H9 (cell line): Measurements from ENCODE around the gene SLC16A2. TPM values are rescaled to one million over a fixed set of nuclear protein-coding genes. Genes with fewer than 3 reads are reported as not detected.

Experiments used
- DNase-seq: peaks from one replicate; pipeline ENCODE4 v3.0.0-alpha.2; 2017
- H2AFZ ChIP-seq: one replicate; pipeline ENCODE4 v1.6.1; 2013; ENCODE audit warnings: mild to moderate bottlenecking, low read length, control low read depth, moderate library complexity
- H2AK5ac ChIP-seq: 2 replicates; pipeline ENCODE4 v1.6.1; 2013; ENCODE audit warnings: low read length, control low read depth, mixed read lengths; ENCODE audit not compliant: insufficient read length
- H2BK120ac ChIP-seq: one replicate; pipeline ENCODE4 v1.6.1; 2013; ENCODE audit warnings: low read depth, mild to moderate bottlenecking, low read length, control low read depth, inconsistent platforms; ENCODE audit not compliant: poor library complexity, severe bottlenecking
- H2BK12ac ChIP-seq: 2 replicates; pipeline ENCODE4 v1.6.1; 2013; ENCODE audit warnings: low read length, control low read depth, mixed read lengths, low read depth; ENCODE audit not compliant: insufficient read length
- H2BK15ac ChIP-seq: 2 replicates; pipeline ENCODE4 v1.6.1; 2013; ENCODE audit warnings: low read depth, low read length, control low read depth
- H2BK20ac ChIP-seq: one replicate; pipeline ENCODE4 v1.6.1; 2013; ENCODE audit warnings: low read depth, mild to moderate bottlenecking, low read length, control low read depth, inconsistent platforms; ENCODE audit not compliant: poor library complexity, severe bottlenecking
- H2BK5ac ChIP-seq: 2 replicates; pipeline ENCODE4 v1.6.1; 2013; ENCODE audit warnings: low read length, control low read depth, mixed read lengths; ENCODE audit not compliant: insufficient read length
- H3K14ac ChIP-seq: 2 replicates; pipeline ENCODE4 v1.6.1; 2013; ENCODE audit warnings: low read length, control low read depth; ENCODE audit not compliant: insufficient read depth
- H3K18ac ChIP-seq: 2 replicates; pipeline ENCODE4 v1.6.1; 2013; ENCODE audit warnings: low read depth, mild to moderate bottlenecking, mixed read lengths, low read length, control low read depth; ENCODE audit not compliant: insufficient read length
- H3K23ac ChIP-seq: 2 replicates; pipeline ENCODE4 v1.6.1; 2013; ENCODE audit warnings: low read length, control low read depth, mixed read lengths, low read depth; ENCODE audit not compliant: insufficient read length
- H3K23me2 ChIP-seq: 2 replicates; pipeline ENCODE4 v1.6.1; 2013; ENCODE audit warnings: low read depth, mild to moderate bottlenecking, mixed read lengths, low read length, control low read depth; ENCODE audit not compliant: insufficient read length, poor library complexity, severe bottlenecking
- H3K27ac ChIP-seq: 2 replicates; pipeline ENCODE4 v1.5.1; 2013; ENCODE audit warnings: low read length, control low read depth, mixed read lengths, low read depth; ENCODE audit not compliant: insufficient read length
- H3K27me3 ChIP-seq: 2 replicates; pipeline ENCODE4 v1.6.1; 2013; ENCODE audit warnings: low read length, control low read depth, inconsistent platforms; ENCODE audit not compliant: insufficient read depth
- H3K4ac ChIP-seq: 2 replicates; pipeline ENCODE4 v1.6.1; 2013; ENCODE audit warnings: low read depth, mild to moderate bottlenecking, control low read depth, inconsistent platforms, low read length, moderate library complexity
- H3K4me1 ChIP-seq: 2 replicates; pipeline ENCODE4 v1.6.1; 2013; ENCODE audit warnings: low read length, control low read depth, inconsistent platforms; ENCODE audit not compliant: insufficient read depth
- H3K4me2 ChIP-seq: 2 replicates; pipeline ENCODE4 v1.6.1; 2013; ENCODE audit warnings: low read length, control low read depth, mixed read lengths; ENCODE audit not compliant: insufficient read length, insufficient read depth
- H3K56ac ChIP-seq: 2 replicates; pipeline ENCODE4 v1.6.1; 2013; ENCODE audit warnings: low read depth, mild to moderate bottlenecking, mixed read lengths, low read length, control low read depth; ENCODE audit not compliant: insufficient read length
- H3K79me1 ChIP-seq: 2 replicates; pipeline ENCODE4 v1.6.1; 2013; ENCODE audit warnings: low read depth, mild to moderate bottlenecking, moderate library complexity, low read length, control low read depth, inconsistent platforms; ENCODE audit not compliant: insufficient read depth, poor library complexity, severe bottlenecking
- H3K79me2 ChIP-seq: 2 replicates; pipeline ENCODE4 v1.6.1; 2013; ENCODE audit warnings: low read length, control low read depth, inconsistent platforms; ENCODE audit not compliant: insufficient read depth
- H3K9ac ChIP-seq: 2 replicates; pipeline ENCODE4 v1.6.1; 2013; ENCODE audit warnings: low read length, control low read depth, mixed read lengths; ENCODE audit not compliant: insufficient read length; ENCODE audit errors: extremely low read depth
- H3K9me3 ChIP-seq: one replicate; pipeline ENCODE4 v1.6.1; 2013; ENCODE audit warnings: low read depth, low read length, inconsistent platforms; ENCODE audit not compliant: control insufficient read depth
- H3T11ph ChIP-seq: one replicate; pipeline ENCODE4 v1.6.1; 2013; ENCODE audit warnings: mild to moderate bottlenecking, low read length, control low read depth, inconsistent platforms
- H4K20me1 ChIP-seq: one replicate; pipeline ENCODE4 v1.6.1; 2013; ENCODE audit not compliant: control insufficient read depth, insufficient read length, insufficient read depth
- H4K5ac ChIP-seq: 2 replicates; pipeline ENCODE4 v1.6.1; 2013; ENCODE audit warnings: low read depth, mild to moderate bottlenecking, mixed read lengths, low read length, control low read depth; ENCODE audit not compliant: insufficient read length
- H4K8ac ChIP-seq: replicated peaks from 2 replicates; pipeline ENCODE4 v1.6.1; 2013; ENCODE audit warnings: low read length, control low read depth, mixed read lengths, low read depth; ENCODE audit not compliant: insufficient read length
- H4K91ac ChIP-seq: 2 replicates; pipeline ENCODE4 v1.6.1; 2013; ENCODE audit warnings: low read depth, mild to moderate bottlenecking, moderate library complexity, mixed read lengths, low read length, control low read depth; ENCODE audit not compliant: insufficient read length
- H3K27ac Mint-ChIP-seq, 3 experiments: 2 replicates in 2 of 3; 3 replicates in 1 of 3; pipeline ENCODE4 v1.8.0; 2020 to 2021; ENCODE audit warnings: mixed read lengths in 3 of 3, mild to moderate bottlenecking in 1 of 3, moderate library complexity in 1 of 3
- H3K27me3 Mint-ChIP-seq: 2 replicates; pipeline ENCODE4 v1.8.0; 2021; ENCODE audit warnings: low read depth, mild to moderate bottlenecking, moderate library complexity, mixed read lengths
- H3K36me3 Mint-ChIP-seq, 3 experiments: 2 replicates in 2 of 3; 3 replicates in 1 of 3; pipeline ENCODE4 v1.8.0; 2020 to 2021; ENCODE audit warnings: low read depth in 3 of 3, mixed read lengths in 3 of 3; ENCODE audit not compliant: insufficient read depth in 1 of 3
- H3K4me1 Mint-ChIP-seq, 2 experiments: 2 replicates each; pipeline ENCODE4 v1.8.0; 2020; ENCODE audit warnings: mixed read lengths in 2 of 2
- H3K4me3 Mint-ChIP-seq, 2 experiments: 2 replicates in 1 of 2; 3 replicates in 1 of 2; pipeline ENCODE4 v1.8.0; 2020 to 2021; ENCODE audit warnings: mild to moderate bottlenecking in 2 of 2, mixed read lengths in 2 of 2, moderate library complexity in 1 of 2
- H3K9me3 Mint-ChIP-seq, 2 experiments: 2 replicates in 1 of 2; 3 replicates in 1 of 2; pipeline ENCODE4 v1.8.0; 2020; ENCODE audit warnings: mild to moderate bottlenecking in 2 of 2, mixed read lengths in 2 of 2, moderate library complexity in 1 of 2
- WGBS: extraction: QIAGEN DNeasy Blood & Tissue Kit; methylation state at CpG from one replicate; pipeline ENCODE4 v1.1.7; 2013; ENCODE audit warnings: missing lambda C conversion rate, low lambda C conversion rate, mixed read lengths; ENCODE audit not compliant: insufficient read length; ENCODE audit errors: extremely low coverage; 5-methylcytosine and 5-hydroxymethylcytosine counted together
- total RNA-seq: library from RNA; stranded (reverse); gene quantifications from 2 replicates; pipeline ENCODE4 v1.2.1, GENCODE V29; 2021
- TF ChIP-seq, protein P1 (sequence below): fragments of 200-600 bp; sonication (generic); conservative IDR thresholded peaks from 3 replicates; pipeline ENCODE4 v1.8.0; 2021; ENCODE audit warnings: antibody characterized with exemption, mild to moderate bottlenecking

Gene SLC16A2
- total RNA-seq, 1 experiment from 2014 or later = 17.1 TPM

DNA sequence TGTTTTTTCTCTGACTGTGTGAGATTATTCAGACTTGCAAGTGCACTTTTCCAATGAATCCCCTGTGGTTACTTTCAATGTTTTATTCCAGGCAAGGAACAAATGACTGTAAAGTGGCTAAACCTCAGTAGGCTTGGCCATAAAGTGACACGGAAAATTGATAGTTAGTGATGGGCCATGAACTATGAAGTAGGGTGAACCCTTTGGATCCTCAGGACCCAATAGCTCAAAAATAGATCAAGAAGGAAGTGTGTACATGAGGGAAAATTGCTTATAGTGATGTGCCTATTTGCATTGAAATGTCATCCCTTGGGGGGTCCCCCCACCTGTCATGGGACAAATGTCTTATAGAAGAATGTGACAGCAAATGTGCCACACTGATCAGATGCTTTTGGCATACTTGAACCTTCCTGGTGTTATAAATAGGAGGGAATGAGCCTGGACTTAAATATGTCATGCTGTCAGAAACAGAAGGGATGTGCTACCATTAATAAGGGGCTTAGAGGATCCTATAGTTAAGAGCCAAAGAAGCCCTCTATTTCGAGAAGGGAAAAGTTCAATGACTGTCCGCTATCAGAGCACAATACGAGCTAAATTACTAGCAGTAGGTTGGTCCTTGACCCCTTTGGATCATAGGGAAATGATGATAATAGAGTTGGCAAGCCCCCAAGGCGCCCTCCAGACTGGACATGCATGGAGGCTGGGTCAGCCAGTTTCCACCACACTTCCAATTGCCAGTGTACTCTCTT, 30.3 kb downstream of the SLC16A2 start:
- Histone ChIP-seq H2BK12ac (no peak overlapping the region), H3K18ac (no peak overlapping the region), H3K56ac (no peak overlapping the region), H2BK20ac (no peak overlapping the region), H3K23ac (no peak overlapping the region), H2AK5ac (no peak overlapping the region), H3K4me2 (no peak overlapping the region), H3K79me2 (no peaks in the 10 kb centered on the region), H4K8ac (no peak overlapping the region), H3K27me3 (no peaks in the 10 kb centered on the region), H4K91ac (no peak overlapping the region), H2BK120ac (no peak overlapping the region), H3K9ac (no peak overlapping the region), H3K27ac (no peak overlapping the region), H4K20me1 (no peaks in the 10 kb centered on the region), H3K23me2 (no peaks in the 10 kb centered on the region), H4K5ac (no peak overlapping the region), H3K14ac (no peak overlapping the region), H2BK15ac (no peak overlapping the region), H2AFZ (no peak overlapping the region), H3K4me1 (no peaks in the 10 kb centered on the region), H3T11ph (no peak overlapping the region), H3K4ac (no peak overlapping the region), H2BK5ac (no peak overlapping the region), H3K9me3 (no peaks in the 10 kb centered on the region), H3K79me1 (no peaks in the 10 kb centered on the region)
- H3K4me1 Mint-ChIP-seq = peaks cover 0 to 2% of the 10 kb centered on the region in 2 experiments; a peak in 1 of 4 replicates
- H3K4me3 Mint-ChIP-seq = no peak overlapping the region
- H3K27me3 Mint-ChIP-seq = no peaks in the 10 kb centered on the region
- H3K27ac Mint-ChIP-seq = no peak overlapping the region
- no peak for DNase-seq
- peaks cover 11 to 25% of the 10 kb centered on the region in 2 experiments for H3K9me3 Mint-ChIP-seq
- 0 out of 7 replicates have a peak, but pooled peaks cover 0 to 4% (median 2%) of the 10 kb centered on the region in 3 experiments for H3K36me3 Mint-ChIP-seq
- TF ChIP-seq, protein P1, sequence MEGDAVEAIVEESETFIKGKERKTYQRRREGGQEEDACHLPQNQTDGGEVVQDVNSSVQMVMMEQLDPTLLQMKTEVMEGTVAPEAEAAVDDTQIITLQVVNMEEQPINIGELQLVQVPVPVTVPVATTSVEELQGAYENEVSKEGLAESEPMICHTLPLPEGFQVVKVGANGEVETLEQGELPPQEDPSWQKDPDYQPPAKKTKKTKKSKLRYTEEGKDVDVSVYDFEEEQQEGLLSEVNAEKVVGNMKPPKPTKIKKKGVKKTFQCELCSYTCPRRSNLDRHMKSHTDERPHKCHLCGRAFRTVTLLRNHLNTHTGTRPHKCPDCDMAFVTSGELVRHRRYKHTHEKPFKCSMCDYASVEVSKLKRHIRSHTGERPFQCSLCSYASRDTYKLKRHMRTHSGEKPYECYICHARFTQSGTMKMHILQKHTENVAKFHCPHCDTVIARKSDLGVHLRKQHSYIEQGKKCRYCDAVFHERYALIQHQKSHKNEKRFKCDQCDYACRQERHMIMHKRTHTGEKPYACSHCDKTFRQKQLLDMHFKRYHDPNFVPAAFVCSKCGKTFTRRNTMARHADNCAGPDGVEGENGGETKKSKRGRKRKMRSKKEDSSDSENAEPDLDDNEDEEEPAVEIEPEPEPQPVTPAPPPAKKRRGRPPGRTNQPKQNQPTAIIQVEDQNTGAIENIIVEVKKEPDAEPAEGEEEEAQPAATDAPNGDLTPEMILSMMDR = no peak
- no CpG with 5 or more reads among the region's 5 CpGs for WGBS
